NCI-H1436 treated with DMSO at 0.1 percent for 48 hours (cell line): ENCODE measurements around the gene CD84.
"Not testable (repeated sequence)": the region's sequence is repeated elsewhere in the genome, so short reads cannot be mapped to it uniquely, and the experiment has no call there.

Experiments used
- DNase-seq: peaks from one replicate; lab custom pipeline; 2025; lab: John Stamatoyannopoulos, UW

Gene CD84

DNA sequence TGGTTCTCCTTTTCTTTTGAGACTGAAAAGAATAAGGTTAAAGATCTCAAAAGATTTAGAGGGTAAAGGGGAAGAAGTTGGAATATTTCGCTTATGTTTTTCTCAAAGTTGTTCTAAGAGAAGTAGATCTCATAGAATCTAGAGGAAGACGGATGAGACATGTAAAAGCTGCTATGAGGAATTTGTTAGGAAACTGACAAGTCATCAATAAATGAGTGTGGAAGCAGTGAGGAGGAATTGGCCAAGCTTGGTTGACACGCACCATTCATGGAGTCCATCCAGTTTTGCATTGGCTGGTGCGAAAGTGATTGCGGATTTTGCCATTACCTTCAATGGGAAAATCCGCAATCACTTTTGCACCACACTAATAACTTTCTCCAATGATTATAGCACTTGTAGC is 76.2 kb downstream of the CD84 start:
- DNase-seq: no peak

- DNase-seq: no peak
Observed at GRCh38 chr1:160500321-160500990, 78.8 kb downstream of the CD84 start.

DNA sequence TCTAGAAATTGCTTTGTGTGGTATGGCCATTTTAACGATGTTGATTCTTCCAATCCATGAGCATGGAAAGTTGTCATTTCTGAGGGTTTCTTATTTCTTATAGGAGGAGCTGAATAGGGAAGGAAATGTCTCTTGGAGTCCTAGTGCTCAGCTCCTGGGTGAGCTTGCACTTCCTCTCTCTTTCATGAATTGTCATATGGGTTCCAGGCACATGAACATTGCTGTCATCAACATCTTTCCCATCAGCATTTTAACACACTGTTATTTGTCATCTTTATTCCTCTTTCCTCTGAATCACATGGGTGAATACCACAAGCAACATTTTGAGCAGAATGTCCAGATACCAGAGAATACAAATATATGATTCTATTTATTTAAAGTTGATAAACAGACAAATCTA is 79.7 kb downstream of the CD84 start:
- DNase-seq: no peak

- DNase-seq: not testable (repeated sequence)
Observed at GRCh38 chr1:160498301-160499065, 80.8 kb downstream of the CD84 start.

DNA sequence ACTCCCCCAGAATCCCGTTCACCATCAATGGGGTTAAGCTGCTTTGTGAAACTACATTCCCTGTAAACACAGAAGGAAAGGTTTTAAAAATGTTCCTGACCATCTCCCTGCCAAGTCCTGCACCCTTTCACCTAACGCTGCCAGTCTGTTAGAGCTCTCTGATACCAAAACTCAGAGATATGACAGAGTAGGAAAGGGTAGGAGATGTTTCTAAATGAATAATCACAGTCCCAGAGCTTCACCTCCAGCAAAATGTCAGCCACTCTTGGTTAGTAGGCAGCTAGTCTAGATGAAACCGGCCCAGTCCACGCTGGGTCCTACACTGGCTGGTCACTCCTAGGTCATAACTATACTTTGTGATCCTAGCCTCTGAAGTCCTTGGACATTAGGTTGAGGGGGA is 83.0 kb downstream of the CD84 start:
- DNase-seq: no peak

- no peak for DNase-seq
Observed at GRCh38 chr1:160494620-160495019, 84.7 kb downstream of the CD84 start.

- no peak for DNase-seq
Observed at GRCh38 chr1:160492617-160493016, 86.7 kb downstream of the CD84 start.

GRCh38 chr1:160491981-160492380 is 87.3 kb downstream of the CD84 start:
- no peak for DNase-seq
